GM18526 (cell line): ENCODE results near the gene ZNF700.

Experiments
- POLR2A ChIP-seq: IDR thresholded peaks from 3 replicates; pipeline ENCODE4 v1.6.1; 2011; ENCODE audit not compliant: insufficient read length; ENCODE audit errors: extremely low read depth

The ZNF700 gene

DNA sequence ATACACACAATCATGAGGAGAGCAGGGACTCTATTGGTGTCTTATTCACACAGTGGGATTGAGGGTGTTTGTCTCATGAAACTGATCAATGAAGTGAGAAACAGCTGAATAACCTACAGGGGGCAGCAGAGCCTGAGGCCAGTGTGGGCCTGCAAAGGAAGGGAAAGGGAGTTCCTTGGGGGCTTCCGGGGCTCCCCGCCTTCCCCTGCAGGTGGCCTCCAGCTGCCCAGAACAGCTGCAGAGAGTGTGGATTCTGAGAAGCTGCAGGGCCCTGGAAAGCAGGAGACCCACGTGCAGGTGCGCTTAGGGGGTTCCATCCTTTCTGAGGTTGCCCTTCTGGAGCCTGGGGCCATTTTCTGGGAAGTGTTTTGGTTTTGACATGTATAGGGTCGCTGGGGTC is 60.1 kb downstream of the ZNF700 start:
- no peak for TF ChIP-seq POLR2A

DNA sequence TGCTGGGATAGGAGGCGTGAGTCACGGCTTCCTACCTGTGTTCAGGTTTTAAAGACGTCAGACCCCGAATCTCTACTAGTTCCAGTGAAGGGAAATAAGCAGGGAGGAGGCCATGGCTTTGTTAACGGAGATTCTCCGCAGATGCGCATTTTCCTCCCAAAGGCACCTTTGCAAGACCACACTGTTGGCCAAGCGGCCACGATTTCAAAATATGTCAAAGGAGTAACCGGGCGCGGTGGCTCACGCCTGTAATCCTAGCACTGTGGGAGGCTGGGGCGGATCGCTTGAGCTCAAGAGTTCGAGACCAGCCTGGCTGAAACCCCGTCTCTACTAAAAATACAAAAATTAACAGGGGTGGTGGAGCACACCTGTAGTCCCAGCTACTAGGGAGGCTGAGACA is 61.8 kb downstream of the ZNF700 start:
- no peak for TF ChIP-seq POLR2A

DNA sequence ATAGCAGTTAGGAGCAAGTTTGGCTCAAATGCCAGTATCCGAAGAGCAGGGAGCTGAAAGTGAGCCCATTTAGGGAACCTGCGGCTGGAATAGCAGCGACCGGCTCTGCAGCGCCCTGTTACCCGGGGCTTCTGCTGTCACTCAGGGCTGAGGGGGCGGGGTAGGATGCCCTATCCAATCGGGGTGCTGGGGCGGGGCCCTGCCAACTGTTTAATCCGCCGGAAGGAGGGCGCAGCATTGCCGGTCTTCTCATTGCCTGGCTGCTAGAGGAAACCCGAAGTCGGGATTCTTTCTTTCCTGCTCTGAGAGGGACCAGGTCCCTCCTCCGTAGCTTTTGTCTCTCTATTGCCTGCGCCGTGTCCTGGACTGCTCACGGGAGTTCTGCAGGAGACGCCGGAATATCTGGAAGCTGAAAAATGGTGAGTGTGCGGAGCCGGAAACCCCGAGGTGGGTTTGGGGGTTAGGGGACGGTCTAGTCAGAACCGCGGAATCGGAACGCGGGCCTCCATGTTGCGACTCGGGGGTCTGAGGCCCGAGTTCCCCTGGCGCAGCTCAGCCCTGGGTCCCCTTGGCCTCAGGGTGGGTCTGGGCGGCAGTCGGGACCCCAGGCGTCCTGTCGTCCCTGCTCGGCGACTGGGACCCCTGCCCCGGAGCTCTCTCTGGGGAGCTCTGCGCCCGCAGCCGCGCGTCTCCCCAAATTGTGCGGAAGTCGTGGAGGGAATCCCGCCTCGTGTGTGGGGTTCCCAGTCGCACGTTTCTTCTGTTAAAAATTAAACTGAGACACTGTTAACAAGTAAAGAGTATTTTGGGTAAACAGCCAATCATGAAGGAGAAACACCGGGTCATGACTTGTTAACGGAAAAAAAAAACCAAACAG is 62.7 kb downstream of the ZNF700 start:
- TF ChIP-seq POLR2A: peak; percentile 77

DNA sequence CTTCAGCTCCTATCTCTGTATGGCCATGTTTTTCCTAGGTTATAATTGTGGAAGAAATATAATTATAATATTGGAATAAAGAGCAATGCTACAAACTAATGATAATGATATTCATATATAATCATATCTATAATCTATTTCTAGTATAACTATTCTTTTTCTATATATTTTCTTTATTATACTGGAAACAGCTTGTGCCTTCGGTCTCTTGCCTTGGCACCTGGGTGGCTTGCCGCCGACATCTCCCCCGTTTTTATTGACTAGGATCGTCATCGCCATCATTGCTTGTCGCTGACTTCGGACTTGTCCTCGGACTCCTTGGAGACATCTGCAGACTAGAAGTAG is 64.2 kb downstream of the ZNF700 start:
- TF ChIP-seq POLR2A: no peak

DNA sequence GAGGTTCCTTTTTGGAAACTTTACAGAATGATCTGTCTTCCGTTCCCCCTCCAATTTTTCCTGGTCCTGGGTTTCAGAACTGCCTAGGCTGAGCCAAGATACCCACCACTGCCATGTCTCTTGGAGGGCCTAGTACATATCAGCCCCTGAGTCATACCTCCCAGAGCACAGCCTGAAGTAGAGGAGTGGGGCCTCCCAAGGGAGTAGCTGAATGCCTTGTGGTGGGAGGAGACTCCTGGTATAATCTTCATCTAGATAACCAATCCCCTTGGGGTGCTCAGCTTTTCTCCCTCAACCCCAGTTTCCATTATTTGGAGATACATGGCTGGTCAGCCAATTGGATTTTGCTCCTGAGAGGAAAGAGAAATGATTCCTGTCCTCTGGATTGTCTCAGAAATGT is 70.3 kb downstream of the ZNF700 start:
- no peak for TF ChIP-seq POLR2A
